ENCODE measurements around the gene SAP30L.

GRCh38 chr5:154503698-154504039 lies 57.9 kb downstream of the SAP30L start:
- TF ChIP-seq CTCF (IDR thresholded peaks at IDR 0.05) (no peak), POLR2AphosphoS5 (IDR thresholded peaks at IDR 0.05) (no peak), POLR2A (IDR thresholded peaks at IDR 0.05; ENCODE audit: low read depth) (no peak), EP300 (IDR thresholded peaks at IDR 0.05) (no peak)
